HepG2 (cell line): ENCODE measurements around the gene TNFSF8. TPM values are rescaled to one million over a fixed set of nuclear protein-coding genes. Genes with fewer than 3 reads are reported as not detected.

Experiments
- CEBPG ChIP-seq: IDR thresholded peaks from 2 replicates; pipeline ENCODE4 v1.6.1; 2016
- CREBL2 ChIP-seq: sonication (generic); formaldehyde crosslinking; IDR thresholded peaks from 2 replicates; pipeline ENCODE4 v1.8.1; 2023; ENCODE audit warnings: missing genetic modification reagents, mild to moderate bottlenecking, borderline replicate concordance
- FUBP1 ChIP-seq: sonication (generic); formaldehyde crosslinking; IDR thresholded peaks from 2 replicates; pipeline ENCODE4 v1.5.1; 2020; ENCODE audit warnings: missing genetic modification reagents, mild to moderate bottlenecking, borderline replicate concordance
- GPBP1L1 ChIP-seq: sonication (generic); formaldehyde crosslinking; IDR thresholded peaks from 2 replicates; pipeline ENCODE4 v1.5.0; 2020; ENCODE audit warnings: mild to moderate bottlenecking, missing genetic modification reagents
- ZBED4 ChIP-seq: sonication (generic); formaldehyde crosslinking; IDR thresholded peaks from 2 replicates; pipeline ENCODE4 v1.4.0; 2020; ENCODE audit warnings: missing genetic modification reagents, borderline replicate concordance
- ZNF629 ChIP-seq: sonication (generic); formaldehyde crosslinking; conservative IDR thresholded peaks from 2 replicates; pipeline ENCODE4 v1.5.0; 2020; ENCODE audit warnings: missing genetic modification reagents
- polyA plus RNA-seq, 8 experiments: library from polyadenylated mRNA; depleted of rRNA in 3 of 8; stranded (reverse) in 7 of 8; unstranded in 1 of 8; fragments of >200 nt; fragmentation: Illumina TruSeq in 4 of 8; extraction: Trizol in 4 of 8; gene quantifications; 2 replicates each; pipeline versions ENCODE4 v1.2.1 to v1.2.3, GENCODE V29; 2011 to 2016; ENCODE audit warnings: low read depth in 4 of 8, missing spikeins in 1 of 8, mixed read lengths in 1 of 8; ENCODE audit not compliant: insufficient read depth in 1 of 8
- total RNA-seq, 5 experiments: library from RNA; depleted of rRNA; stranded (reverse); fragments of >200 nt; fragmentation: Illumina TruSeq; extraction: Trizol; gene quantifications; 2 replicates each; pipeline ENCODE4 v1.2.3, GENCODE V29; 2016; ENCODE audit warnings: low read depth in 1 of 5

TNFSF8 gene
- total and polyA plus RNA-seq, 2 of the 13 experiments (the other 11 are each of a cell fraction or from before 2014, with no cell fraction given): not detected

- TF ChIP-seq GPBP1L1 (CRISPR knock-in tag): no peak
- TF ChIP-seq CREBL2 (CRISPR knock-in tag): no peak
- TF ChIP-seq ZNF629 (CRISPR knock-in tag): no peak
- no peak for TF ChIP-seq CEBPG (CRISPR knock-in tag)
- TF ChIP-seq ZBED4 (CRISPR knock-in tag): no peak
- TF ChIP-seq FUBP1: no peak
Measured at GRCh38 chr9:114899995-114900394, 30.4 kb downstream of the TNFSF8 start (continued).
